IPS-18c (cell line): ENCODE measurements around the gene TNFSF11.

ENCODE experiments used
- H3K4me3 ChIP-seq: 2 replicates; pipeline ENCODE4 v1.7.0; 2013; ENCODE audit warnings: low read depth, mild to moderate bottlenecking, low read length, moderate library complexity; ENCODE audit not compliant: insufficient read depth
- H3K9me3 ChIP-seq: one replicate; pipeline ENCODE4 v1.6.1; 2013; ENCODE audit warnings: mild to moderate bottlenecking, low read length, moderate library complexity; ENCODE audit not compliant: control insufficient read depth, insufficient read depth

Gene TNFSF11

DNA sequence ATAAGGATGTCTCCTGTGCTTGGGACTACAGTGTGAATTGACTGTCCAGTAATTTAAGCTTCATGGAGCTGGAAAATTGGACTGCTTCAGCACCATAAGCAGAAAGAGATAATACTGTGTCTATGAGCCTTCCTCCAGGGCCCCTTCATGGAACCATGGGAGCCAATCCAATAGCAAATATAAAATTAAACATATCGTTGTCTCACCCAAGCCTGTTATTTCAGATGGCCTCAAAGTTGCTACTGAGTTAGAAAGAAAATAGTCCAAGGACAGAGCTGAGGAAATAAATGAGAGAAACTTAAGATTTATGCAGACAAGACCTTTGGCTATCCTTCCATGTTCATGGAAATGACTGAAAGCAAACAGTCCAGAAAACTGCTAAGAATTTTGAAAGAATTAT, 57.2 kb downstream of the TNFSF11 start:
- no peak overlapping the region for H3K4me3 ChIP-seq
- H3K9me3 ChIP-seq, result no peaks in the 10 kb centered on the region

DNA sequence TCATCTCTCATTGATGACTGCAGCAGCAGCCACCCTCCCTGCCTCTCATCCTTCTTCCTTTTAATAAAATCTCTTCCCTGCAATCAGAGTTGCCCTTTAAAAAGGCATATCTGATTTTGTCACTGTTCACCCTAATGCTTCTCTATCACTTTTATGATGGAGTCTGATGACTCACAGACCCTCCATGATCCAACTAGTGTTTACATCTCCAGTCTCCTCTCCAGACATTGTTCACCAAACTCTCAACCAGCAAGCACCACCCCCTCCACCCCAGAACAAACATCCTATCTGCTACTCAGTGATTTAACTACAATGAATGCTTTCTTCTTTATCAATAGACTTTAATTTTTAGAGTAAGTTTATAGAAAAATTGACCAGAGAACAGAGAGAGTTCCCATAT, 59.5 kb downstream of the TNFSF11 start:
- Histone ChIP-seq H3K9me3 (no peaks in the 10 kb centered on the region), H3K4me3 (no peak overlapping the region)

DNA sequence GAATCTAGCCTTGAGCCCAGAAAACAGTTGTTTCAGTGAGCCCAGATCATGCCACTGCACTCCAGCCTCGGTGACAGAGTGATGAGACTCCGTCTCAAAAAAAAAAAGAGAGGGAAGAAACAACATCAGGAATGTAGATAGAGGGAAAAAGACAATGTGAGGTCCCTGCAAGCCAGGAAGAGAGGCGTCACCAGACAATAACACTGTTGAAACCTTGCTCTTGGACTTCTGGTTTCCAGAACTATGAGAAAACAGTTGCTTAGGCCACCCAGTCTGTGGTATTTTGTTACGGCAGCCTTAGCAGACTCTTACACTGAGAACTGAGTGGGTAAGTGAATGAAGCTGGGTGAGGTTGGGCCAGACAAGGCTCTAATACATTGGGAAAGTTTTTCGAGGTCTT, 64.1 kb downstream of the TNFSF11 start:
- no peaks in the 10 kb centered on the region for H3K9me3 ChIP-seq
- no peak overlapping the region for H3K4me3 ChIP-seq

DNA sequence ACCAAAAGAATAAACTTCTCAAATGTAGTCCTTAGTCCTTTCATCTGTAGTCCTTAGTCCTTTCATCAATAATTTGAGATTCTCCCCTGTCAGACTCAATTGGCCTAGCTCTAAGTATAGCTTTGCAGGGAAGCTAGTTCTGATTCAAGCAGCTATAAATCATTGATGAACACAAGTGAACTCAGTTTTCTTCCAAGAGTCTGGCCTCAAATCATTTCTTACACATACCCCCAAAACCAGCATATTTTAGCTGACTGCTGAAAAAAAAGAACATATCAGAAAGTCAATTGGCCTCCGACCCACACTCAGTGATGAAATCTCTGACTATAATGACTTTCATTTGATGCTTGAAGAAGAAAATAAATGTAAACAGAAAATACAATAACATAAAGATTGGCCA, 64.9 kb downstream of the TNFSF11 start:
- no peak overlapping the region for H3K4me3 ChIP-seq
- H3K9me3 ChIP-seq, result no peaks in the 10 kb centered on the region

DNA sequence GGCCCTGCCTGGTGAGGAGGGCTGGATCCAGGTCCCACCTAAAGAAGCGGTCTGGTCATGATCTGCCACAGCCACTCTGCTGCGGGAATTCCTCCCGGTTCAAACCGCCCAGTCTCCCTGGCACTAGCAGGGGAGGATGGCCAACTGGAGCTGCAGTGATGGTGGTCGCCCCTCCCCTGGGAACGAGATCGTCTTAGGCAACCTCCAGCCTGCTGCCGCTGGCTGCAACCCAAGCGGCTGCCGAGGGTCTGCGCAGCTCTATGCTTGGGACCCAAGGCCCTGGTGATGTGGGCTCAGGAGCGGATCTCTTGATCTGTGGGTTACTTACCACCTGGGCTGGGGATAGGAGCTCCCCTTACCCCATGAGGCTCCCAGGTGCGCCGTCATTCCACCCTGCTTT, 69.1 kb downstream of the TNFSF11 start:
- no peak overlapping the region for H3K4me3 ChIP-seq
- no peaks in the 10 kb centered on the region for H3K9me3 ChIP-seq

DNA sequence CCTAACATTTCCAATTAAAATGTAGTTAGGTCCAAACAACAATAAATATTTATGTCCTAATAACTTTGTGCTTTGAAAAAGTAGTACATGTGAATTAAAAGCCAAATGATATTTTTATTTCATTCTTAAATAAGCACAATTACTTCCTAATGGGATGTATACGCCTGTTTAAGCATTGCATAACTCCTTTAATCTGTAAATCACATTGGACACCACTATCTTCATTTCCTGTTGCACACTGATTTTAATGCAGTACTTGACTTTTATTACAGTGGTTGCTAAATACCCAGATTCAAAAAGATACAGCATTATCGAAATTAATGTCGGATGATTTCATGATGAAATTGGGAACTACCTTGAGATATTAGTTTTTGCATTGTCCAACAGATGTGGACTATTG, 70.9 kb downstream of the TNFSF11 start:
- Histone ChIP-seq H3K4me3 (no peak overlapping the region), H3K9me3 (no peaks in the 10 kb centered on the region)

DNA sequence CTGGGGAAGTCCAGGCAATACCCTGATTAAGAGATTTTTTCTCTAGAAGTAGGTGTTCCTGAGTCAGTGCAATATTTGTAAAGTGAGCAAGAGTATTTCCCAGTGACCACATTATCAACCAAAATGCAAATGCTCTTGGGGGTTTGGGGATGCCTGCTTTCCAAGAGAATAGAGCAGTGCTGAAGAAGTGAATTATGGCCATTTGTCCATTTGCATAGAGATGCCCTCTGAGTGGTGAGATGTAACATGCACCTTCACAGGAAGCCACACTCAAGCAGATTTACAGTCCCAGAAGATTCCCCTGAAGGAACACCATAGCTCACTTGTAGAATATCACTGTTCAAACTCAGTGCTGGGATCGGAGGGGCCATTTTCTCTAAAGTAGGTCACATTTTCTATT, 71.8 kb downstream of the TNFSF11 start:
- no peaks in the 10 kb centered on the region for H3K9me3 ChIP-seq
- no peak overlapping the region for H3K4me3 ChIP-seq

DNA sequence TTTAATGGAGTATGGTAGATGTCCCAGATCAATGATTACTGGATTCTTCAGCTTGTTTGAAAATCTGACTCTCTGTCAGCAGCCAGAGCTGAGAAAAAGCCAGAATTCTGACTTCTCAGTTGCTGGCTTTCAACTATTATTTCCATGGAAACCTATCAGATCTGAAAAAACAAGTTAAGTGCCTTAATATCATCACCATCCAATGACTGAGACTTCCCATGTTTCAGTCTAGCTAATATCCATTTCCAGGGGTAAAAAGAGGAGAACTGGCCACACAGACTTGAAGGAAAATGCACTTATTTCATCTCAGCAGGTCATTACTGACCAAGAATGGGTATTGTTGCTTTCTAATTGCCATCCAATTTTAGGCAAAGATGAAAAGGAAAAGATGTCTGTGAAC, 75.2 kb downstream of the TNFSF11 start:
- no peak overlapping the region for H3K4me3 ChIP-seq
- no peaks in the 10 kb centered on the region for H3K9me3 ChIP-seq

DNA sequence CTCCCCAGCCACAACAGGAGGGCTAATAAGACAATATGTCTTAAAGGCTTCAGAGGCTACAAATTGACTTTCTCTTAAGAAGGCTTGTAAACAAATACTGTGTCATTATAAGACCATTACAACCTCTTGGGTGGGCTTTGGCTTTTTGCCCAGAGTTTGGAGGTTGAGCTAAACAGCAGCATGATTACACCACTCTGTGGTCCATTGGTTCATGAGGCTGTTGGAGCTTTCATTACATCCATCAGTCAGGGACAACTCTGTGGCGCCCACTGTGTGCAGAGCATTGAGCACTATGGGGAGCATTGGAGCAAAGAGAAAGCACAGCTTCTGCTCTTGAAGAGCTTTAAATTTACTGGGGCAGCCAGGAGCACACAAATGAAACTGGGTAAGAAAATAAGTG, 75.9 kb downstream of the TNFSF11 start:
- H3K9me3 ChIP-seq, result no peaks in the 10 kb centered on the region
- H3K4me3 ChIP-seq, result no peak overlapping the region

DNA sequence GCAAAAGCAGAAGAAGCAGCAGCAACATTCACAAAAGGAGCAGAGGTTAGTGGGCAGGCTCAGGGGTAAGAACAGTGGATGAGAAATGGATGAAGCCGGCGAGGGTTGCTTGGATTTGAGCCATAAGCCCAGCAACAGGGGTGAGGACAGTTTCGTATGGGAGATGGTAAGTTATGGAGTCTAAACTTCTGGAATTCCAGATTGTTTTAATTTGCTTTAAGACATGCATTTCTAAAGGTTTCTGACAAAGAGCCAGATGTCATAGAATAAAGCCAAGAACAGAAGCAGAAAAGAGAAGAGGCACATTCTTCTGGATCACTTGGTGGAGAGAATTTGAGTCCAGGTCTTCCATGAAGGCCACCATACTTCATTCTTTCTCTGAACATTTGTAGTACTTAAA, 76.6 kb downstream of the TNFSF11 start:
- no peak overlapping the region for H3K4me3 ChIP-seq
- H3K9me3 ChIP-seq, result no peaks in the 10 kb centered on the region

DNA sequence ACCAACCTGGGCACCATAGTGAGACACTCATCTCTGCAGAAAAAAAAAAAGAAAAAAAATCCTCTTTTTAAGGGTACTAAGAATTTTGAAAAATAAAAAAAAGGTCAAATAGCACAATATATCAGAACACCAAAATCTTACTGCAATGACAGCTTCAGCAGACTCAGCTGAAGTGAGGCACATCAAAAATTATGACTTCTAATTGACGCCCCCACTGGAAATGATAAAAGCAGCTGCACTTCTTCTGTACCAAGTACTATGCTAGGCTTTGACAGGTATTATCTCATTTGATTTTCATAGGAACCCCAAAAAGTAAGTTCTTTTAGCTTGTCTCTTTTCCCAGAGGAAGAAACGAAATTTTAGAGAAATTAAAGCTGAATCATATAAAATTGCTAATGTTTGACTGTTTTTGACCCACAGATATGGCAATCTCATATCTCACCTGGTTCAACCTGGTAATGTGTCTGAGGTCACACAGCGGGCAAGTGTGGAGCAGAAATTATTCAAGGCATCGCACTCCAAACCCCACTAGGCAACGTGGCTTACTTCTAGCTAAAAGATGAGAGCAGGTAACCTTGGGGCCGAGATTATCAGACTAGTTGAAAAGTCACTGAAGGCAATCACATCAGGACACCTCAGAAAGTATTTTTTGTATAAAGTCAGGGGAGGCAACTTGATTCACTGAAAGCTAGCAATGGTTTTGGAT, 78.1 kb downstream of the TNFSF11 start:
- Histone ChIP-seq H3K9me3 (no peaks in the 10 kb centered on the region), H3K4me3 (no peak overlapping the region)

DNA sequence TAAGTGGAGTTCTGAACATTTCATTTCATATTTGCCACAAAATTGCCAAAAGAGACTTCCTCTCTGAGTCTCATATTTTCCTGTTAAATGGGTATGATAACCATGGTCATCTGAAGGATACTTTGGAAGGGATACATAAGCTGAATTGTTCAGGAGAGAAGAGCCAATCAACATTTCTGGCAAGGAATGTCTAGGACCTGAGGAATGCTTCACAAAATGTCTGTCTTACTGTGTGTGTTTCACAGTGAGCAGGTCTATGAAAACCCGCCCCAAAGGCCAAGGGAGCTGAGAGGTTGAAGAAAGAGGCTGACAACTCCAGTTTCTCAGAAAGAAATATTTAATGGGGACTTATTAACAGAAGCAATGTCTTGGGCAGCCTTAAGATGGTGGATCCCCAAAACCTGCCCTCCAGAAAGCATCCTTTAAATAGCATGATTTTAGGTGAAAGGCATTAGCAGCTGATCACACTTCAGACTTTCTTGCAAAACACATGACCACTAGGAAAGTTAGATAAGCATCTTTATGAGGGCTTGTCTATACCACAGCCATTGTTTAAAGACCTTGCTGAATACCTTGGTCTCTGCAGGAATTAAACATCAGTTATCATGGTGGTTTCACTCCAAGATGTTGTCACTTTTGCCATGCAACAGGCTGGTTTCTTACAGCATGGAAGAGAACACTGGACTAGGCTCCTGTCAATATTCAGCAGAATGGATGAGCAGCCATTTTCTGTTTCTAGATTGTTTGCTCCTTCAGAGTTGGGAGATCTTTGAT, 78.9 kb downstream of the TNFSF11 start:
- Histone ChIP-seq H3K9me3 (no peaks in the 10 kb centered on the region), H3K4me3 (no peak overlapping the region)

DNA sequence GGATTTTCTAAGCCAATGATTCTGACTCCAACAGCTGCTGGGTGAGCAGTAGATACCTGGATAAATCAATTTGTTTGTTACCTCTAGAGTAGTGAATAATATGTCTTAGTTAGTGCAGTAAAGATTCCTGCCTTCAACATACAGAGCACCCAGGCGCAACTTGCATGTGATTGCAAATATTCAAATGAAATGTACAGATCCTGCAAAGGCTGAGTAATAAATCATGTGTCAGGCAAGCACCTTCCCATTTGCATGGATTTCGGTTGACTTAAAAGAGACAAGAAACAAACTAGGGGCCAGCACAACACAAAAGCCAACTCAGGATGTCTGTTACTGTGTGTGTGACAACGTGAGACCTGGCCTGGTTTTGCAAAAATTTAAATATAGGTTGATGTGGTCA, 79.7 kb downstream of the TNFSF11 start:
- H3K9me3 ChIP-seq, result no peaks in the 10 kb centered on the region
- no peak overlapping the region for H3K4me3 ChIP-seq

DNA sequence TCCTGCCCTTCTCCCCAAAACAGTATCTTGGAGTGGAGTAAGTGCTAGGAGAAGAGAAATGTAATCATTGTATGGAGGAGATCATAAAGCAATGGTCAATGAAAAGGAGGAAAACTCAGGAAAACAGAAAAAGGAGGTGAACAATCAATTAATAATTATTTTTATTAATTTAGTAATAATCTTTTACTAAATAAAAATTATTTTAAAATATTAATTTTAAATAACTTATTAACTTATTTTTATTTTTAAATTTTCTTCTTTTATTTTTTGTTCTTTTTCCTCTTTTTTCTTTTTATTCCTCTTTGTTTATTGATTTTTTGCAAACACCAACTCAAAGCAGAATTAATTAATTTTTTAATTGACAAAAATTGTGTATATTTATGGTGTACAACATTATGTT, 80.3 kb downstream of the TNFSF11 start:
- Histone ChIP-seq H3K4me3 (no peak overlapping the region), H3K9me3 (no peaks in the 10 kb centered on the region)

DNA sequence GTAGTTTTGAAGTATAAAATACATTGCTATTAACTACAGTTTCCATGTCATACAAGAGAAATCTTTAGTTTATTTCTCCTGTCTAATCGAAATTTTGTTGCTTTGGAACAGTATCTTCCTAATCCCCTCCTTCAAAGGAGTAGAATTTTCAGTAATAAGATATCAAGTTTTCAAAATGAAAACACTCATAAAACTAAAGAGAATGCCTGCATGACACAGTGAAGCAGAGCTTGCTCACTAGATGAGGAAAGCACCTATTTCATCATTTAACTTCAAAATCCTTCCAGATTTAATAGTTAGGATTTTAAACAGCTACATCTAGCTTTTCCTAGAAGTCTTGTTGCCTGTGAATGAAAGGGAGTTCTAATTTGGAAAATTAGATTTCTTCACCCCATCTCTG, 80.8 kb downstream of the TNFSF11 start:
- Histone ChIP-seq H3K9me3 (no peaks in the 10 kb centered on the region), H3K4me3 (no peak overlapping the region)

DNA sequence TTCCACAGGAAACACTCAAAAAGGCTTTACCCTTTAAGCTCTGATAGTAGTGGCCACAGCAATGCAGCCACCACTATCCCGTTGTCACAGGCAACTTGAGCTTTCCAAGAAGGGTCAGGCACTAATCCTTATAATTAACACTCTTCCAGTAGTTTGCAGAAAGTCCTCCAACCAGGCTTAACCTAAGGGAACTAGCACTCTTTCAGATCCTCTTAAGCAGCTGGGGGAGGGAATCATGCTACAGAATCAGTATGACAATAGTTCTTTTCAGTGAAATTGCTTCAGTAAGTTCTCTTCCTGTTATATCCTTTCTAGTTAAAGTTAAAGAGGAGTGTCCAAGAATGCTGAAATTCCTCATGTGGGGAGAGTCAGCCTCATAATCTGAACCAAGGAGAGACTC, 82.2 kb downstream of the TNFSF11 start:
- Histone ChIP-seq H3K9me3 (no peaks in the 10 kb centered on the region), H3K4me3 (no peak overlapping the region)

DNA sequence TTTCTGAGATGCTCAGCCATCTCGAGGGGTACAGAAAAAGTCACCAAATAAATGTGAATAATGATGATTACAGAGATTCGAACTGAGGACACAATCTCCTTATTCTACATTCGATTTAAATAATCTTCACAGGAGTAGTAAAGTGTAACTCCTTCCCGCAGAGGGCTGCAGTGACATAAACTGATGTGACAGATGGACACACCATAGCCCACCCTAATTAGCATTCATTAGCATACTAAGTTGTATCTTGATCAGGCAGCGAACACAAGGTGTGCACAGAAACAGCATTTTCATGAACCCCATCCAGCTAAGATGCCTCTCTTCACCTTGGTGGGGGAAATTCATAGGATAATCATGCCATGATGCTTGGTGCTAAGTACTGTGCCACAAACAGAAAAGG, 83.0 kb downstream of the TNFSF11 start:
- Histone ChIP-seq H3K4me3 (no peak overlapping the region), H3K9me3 (no peaks in the 10 kb centered on the region)
